Peyer's patch (tissue), 4 donors: ENCODE results near the gene FEV.

ENCODE experiments used
- CTCF ChIP-seq, 6 experiments: fragments of 450-650 bp in 4 of 6; fragments of 200-600 bp in 2 of 6; sonication (generic) in 1 of 6; IDR thresholded peaks; one replicate each; pipeline ENCODE4 v1.5.1; 2017 to 2019; ENCODE audit warnings: antibody characterized with exemption in 6 of 6, mild to moderate bottlenecking in 3 of 6, moderate library complexity in 1 of 6
- POLR2A ChIP-seq, 2 donors: fragments of 450-650 bp; IDR thresholded peaks; one replicate each; pipeline ENCODE4 v1.5.1; 2017; ENCODE audit warnings: antibody characterized with exemption in 2 of 2, mild to moderate bottlenecking in 2 of 2, moderate library complexity in 2 of 2

GRCh38 chr2:219021591-219021990 is 36.6 kb upstream of the FEV start:
- TF ChIP-seq CTCF (IDR thresholded peaks at IDR 0.05) (no peak), POLR2A (IDR thresholded peaks at IDR 0.05) (no peak)
